Stromal cell of bone marrow (primary cell): ENCODE measurements around the gene P4HA1.
"Not testable (repeated sequence)": the region's sequence is repeated elsewhere in the genome, so short reads cannot be mapped to it uniquely, and the experiment has no call there.

ENCODE experiments used
- DNase-seq: peaks from one replicate; pipeline ENCODE4 v3.0.0-alpha.2; 2012; ENCODE audit warnings: low read depth

Gene P4HA1

DNA sequence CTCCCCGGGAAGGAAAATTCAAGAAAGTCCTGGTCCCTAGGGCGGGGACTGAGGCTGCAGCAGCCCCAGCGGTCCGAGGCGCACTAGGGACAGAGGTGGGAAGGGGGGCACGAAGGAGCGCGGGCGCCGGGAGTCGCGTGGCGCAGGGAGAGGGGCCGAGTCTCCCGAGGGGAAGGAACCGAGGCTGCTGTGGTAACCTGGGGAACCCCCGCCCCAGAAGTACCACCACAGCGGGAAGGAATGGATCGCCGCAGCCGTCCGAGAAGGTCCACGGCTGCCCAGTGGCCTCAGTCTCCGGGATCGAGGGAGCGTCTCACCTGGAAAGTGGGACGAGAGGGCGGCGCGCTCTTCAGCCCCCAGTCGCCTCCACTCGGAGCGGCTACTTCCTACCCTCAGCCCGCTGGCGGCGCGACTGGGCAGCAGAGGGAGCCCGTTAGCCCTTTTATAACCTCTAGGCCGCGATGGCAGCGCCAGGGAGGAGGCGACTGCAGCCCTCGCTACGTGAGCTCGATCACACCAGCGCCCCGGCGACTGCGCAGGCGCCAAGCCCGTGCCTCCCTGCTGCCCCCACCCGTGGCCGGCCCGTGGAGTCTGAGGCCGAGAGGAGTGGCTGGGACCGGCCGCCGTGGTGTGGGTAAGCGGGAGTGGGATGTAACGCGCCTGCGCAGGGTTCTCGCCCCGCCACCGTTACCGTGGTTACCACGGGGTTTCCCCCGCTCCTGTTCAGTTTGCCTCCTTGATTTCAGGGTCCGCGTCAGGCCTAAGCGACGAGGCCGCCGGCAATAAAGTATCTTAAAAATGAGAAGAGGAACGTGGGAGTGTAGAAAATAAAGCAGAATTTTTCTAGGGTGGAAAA is at the start of gene P4HA1:
P4HA1 (minus strand) TSS at position 418 of the 856 bp plus-strand sequence. CDS start 21,983 bp downstream, outside the sequence.
- peak; percentile 96 for DNase-seq

DNA sequence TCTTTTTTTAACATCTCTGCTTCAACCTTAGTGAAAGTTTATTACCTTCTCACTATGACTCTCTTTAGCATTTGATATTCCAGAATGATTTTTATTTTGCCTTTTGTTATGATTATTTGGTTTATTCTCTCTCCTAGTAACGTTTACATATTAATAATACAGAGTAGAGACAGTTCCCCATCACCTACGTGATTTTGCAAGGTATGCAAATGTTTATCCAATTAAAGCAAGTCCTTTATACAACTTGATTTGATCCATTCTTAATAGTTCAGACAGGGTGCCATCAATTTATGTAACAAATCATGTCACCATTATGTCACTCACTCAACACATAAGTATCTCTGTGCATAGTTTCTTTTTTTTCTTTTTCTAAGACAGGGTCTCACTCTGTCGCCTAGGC is 44.9 kb upstream of the P4HA1 start:
- DNase-seq = no peak

DNA sequence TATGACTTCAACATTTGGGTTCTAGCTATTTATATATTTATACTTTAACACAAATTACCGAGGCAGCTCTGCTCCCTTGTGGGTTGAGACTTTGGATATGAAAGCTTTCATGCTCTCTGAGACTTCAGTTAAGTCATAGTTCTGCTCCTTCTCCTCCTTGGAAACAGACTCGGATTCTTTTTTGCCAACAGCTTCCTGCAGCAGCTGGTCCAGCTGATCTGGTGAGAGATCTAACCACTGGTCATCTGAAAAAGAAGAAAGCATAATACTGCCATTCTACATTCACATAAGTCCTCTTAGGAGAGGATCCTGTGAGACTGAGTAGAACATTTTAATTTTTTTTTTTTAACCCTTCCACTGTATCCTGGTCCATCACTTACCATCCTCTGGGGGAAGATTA is 42.6 kb upstream of the P4HA1 start:
- no peak for DNase-seq

DNA sequence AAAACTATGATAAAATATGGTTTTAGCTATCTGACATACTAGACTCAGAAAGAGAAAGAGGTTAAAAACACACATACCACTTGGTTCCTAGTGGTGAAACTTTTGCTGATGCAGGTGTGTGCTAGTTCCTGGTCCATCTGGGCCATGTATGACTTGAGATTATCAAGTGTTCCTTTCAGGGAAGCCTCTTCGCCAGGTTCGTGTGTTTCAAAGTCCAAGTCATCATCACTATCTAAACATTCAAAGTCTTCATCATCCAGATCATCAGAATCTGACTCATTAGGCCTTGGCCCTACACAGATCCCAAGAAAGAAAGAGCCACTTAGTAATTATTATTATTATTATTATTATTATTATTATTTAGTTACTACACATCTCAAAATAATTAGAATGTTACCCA is 40.0 kb upstream of the P4HA1 start:
- DNase-seq = no peak

DNA sequence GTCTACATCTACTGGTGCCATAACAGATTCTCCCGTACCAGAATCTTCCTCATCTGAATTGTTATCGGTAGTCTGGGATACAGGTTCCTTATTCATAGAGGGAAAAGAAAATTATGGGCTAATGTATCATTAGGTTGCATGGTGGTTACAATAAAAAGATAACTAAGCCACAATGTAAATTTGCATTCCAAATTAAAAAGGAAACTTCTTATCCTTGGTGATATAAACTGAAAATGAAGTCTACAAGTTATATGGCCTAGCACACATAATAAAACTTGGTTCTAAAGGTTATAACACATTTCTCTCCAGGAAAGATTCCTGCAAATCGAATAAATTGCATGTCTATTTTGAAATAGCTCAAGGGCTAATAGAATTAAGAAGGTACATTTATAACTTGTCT is 38.1 kb upstream of the P4HA1 start:
- DNase-seq = no peak

DNA sequence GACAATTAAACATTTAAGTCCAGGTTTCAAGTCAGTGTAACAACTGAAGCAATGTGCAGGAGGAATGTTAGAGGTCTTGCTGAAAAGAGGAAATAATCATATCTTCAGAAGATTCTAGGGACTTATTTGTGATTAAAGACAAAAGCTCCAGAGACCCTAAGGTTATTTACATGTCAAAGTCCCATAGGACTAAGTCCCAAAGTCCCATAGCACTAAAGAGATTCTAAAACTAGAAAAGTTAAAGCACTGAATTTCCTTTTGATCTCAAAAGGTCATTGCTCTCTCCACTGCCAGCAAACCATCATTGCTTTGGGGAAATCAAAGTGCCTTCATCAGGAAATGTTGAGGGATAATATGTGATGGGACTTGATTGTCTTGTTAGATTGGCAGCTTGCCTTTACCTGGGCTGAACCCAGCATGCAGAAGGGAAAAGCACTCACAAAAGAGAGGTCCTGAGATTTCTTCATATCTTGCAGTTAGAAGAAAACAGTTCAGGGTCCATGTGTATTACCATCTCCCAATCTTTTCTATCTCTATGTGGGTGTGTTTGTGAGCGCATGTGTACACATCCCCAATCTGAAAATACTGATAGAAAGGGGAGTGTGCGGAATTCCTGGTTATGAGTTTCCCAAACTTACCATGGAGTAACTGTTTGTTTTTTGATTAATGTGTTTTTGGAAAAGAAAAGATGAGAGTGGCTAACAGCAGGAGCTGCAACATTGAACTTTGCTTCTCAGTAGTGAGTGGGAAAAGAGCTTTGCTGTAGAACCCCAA is 35.4 kb upstream of the P4HA1 start:
- no peak for DNase-seq

DNA sequence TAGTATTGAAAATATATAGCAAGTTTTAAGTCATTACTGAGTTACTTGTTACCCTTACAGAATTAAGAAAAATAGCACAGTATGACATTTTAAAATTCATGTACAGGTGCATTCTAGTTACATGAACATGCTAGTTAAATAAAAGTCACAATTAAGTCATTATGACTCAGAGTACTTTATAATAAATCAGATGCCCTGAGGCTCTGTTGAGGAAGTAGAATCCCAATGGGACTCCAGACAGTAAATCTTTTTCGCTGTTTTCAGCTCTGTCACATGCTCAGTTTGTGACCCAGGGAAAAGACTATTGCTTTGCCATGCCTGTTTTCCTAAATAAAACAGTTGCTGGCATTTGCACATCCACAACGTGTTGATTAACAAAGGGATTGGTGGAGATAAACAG is 34.6 kb upstream of the P4HA1 start:
- DNase-seq = no peak

DNA sequence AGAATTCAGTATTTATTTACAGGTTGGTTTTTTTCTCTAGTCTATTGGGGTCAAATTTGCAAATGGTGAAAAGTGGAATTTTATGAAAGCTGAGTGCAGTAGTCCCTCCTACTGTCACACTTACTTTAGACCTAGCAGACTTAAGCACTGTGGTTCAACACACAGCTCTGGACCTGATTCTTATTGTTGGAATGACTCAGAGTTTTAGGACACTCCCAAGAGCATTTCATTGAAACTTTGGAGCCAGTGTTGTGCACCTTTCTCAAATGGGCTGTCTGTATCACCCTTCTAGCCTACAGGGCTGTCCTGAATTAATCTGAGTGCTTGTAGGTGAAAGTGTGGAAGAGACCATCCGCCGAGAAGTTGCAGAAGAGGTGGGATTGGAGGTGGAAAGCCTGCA is 29.7 kb upstream of the P4HA1 start:
- DNase-seq = no peak

DNA sequence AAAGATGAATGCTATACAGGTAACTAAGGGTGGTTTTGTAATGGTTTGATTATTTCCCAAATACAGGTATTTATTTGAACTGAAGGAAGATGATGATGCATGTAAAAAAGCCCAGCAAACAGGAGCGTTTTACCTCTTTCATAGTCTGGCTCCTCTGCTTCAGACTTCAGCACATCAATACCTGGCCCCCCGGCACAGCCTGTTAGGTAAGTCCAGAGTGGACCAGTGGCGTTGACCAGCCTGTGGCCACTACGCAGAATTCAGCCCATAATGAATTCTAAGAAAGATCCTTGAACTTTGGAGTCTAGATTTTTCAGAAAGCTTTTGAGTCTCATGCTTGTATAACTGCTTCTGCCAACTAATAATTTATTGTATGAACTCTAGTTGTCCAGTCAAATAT is 23.3 kb upstream of the P4HA1 start:
- DNase-seq = no peak

DNA sequence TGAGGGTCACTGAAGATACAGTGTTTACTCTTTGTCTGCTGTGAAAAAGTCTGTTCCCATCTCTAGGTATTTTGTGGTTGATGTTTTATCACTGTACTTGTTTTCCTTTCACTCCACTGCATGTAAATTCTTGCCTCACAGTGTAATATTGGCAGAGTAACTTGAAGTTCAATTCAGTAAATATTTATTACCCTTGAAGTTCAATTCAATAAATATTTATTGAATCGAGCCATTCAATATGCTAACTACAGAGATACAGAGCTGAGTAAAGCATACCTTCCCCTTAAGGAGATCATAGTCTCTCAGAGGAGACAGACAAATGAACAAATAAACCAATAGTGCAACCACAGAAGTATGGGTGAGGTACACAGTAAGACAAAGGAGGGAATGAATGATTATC is 22.8 kb upstream of the P4HA1 start:
- DNase-seq = no peak

DNA sequence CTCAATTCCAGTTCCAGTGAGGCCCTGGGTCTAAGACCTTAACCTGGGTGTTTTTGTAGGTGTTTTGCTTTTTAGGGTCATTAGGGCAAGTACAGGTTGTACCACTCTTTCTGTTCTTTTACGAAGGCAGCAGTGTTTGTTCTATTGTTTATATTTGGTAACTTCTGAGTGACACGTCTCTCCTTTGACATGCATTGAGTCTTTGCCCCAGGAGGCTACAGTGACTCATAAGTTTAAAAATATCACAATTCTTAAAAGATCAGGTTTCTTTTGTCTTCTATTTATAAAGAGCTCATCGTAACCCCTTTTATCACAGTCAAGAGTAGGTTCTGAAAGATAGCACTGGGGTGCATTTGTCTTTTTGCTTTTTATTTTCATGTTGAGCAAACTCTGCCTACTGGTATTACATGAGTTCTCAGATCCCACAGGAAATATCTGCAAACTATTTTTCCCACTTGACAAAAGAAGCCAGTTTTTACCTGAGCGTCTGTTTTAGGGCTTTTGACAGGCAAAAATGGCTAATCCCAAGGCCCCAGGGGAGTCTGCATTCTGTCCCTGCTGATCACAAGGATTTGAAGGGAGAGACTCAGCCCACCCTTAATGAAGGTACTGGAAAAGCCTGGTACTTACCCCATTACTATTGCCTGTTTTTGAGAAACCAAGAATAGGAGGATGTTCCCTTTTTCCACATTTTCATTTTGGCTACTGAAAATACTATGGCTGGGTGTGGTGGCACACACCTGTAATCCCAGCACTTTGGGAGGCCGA is 21.5 kb upstream of the P4HA1 start:
- peak; percentile 44 for DNase-seq

DNA sequence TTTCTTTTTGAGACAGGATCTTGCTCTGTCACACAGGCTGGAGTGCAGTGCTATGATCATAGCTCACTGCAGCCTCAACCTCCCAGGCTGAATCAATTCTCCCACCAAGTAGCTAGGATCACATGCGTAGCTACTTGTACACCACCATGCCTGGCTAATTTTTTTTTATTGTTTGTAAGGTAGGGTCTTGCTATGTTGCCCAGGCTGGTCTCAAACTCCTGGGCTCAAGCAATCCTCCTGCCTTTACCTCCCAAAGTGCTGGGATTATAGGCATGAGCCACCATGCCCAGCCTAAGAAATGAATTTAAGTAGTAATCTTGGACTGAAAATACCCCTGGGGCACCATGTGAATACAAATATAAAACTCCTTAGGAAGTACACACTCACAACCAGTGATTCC is 19.4 kb upstream of the P4HA1 start:
- no peak for DNase-seq

DNA sequence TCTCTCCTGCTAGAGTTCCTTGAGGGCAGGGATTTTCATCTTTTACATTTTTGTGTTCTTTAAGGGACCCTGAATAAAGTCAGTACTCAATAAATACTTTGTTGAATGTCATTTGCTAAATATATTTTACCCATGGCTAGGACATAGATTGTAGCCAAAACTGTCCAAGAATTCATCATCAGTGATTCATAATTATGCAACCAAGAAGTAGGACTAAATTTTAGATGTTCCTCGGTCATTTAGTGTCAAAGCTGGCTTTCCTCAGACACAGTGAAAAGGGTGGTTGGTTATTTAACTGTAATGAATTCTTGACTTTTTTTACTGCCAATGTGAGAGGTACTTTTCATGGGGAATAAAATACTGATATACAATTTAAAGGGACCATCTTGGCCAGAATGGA is 16.9 kb upstream of the P4HA1 start:
- DNase-seq = peak; percentile 42

DNA sequence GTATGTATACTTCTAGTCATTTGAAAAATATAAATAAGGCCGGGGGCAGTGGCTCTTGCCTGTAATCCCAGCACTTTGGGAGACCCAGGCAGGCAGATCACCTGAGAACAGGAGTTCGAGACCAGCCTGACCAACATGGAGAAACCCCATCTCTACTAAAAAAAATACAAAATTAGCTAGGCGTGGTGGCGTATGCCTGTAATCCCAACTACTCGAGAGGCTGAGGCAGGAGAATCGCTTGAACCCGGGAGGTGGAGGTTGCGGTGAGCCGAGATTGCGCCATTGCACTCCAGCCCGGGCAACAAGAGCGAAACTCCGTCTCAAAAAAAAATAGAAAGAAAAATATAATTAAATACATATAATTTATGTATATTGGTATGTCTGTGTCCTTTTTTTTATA is 15.4 kb upstream of the P4HA1 start:
- DNase-seq = not testable (repeated sequence)

DNA sequence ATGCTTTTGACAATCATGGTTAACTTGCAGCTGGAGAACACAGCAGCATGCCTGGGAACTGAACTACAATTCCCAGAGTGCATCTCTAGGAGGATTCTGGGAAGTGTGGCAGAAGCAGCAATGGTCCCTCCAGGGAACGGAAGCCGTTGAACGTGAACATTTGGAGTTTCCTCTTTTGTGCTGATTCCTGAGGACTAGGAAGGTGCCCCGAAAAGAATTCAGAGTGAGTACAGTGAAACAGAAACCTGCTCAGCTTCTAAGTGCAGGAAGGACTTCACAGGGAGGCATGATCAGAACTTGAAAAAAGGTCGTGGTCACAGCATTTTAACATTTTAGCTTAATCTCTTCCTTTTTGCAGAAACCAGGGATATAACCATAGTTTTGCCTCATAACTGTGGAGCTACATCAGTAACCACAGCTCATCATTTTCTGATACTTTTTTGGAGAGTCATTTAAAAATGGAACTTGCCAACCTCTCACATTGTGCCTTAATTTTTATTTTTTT is 13.7 kb upstream of the P4HA1 start, which contains the start of gene NUDT13:
NUDT13 (plus strand) TSS at position 111 of the 505 bp plus-strand sequence. CDS start 3,911 bp downstream, outside the sequence.
- DNase-seq = peak; percentile 77

DNA sequence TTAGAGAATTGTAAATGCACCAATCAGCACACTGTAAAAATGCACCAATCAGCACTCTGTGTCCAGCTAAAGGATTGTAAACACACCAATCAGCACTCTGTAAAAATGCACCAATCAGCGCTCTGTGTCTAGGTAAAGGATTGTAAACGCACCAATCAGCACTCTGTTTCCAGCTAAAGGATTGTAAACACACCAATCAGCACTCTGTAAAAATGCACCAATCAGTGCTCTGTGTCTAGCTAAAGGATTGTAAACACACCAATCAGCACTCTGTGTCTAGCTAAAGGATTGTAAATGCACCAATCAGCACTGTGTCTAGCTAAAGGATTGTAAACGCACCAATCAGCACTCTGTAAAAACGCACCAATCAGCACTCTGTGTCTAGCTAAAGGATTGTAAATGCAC is 12.6 kb upstream of the P4HA1 start:
- DNase-seq = not testable (repeated sequence)

DNA sequence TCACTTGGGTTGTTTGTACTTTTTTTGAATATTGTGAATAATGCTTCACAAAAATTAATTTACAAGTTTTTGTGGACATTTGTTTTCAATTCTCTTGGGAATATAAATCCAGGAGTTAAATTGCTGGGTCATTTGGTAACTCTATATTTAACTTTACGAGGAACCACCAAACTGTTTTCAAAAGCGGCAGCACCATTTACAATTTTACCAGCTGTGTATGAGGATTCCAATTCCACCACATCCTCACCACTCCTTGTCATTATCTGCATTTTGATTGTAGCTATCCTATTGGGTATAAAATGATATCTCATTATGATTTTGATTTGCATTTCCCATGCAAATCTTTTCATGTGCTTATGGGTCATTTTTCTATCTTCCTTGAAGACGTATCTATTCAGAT is 9.6 kb upstream of the P4HA1 start:
- no peak for DNase-seq

DNA sequence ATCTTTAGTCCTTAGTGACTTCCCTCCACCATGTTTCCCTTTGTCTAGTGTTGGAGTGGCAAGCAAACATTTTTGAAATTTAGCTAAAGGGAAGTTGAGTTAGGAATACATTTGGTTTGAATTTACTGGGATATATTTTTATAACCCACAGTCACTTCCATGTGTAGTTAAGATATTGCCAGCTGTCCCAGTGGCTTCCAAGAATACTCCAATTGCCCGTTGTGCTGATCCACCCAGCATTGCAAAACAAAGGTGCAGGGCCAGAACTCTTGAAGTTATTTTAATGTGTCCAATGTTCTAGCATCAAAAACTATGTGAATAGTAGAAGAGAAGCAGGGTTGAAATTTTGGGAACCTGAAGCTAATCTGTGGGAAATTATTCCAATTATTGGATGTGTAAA is 2.5 kb upstream of the P4HA1 start:
- DNase-seq = no peak

DNA sequence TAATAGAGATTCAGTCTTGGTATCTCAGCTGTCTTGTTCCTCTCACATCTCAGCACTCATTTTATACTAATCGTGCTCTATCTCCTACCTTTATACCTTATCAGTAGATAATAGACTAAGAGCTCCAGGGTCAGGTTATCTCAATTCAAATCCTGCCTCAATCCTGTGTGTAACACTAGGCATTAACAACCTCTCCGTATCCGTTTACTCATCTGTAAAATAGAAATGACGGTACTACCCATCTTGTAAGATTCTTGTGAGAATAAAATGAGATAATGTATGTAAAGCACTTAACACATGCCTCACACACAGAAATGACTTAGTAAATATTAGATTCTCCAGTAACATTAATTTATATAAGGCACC is 622 bp upstream of the P4HA1 start:
- DNase-seq = no peak

DNA sequence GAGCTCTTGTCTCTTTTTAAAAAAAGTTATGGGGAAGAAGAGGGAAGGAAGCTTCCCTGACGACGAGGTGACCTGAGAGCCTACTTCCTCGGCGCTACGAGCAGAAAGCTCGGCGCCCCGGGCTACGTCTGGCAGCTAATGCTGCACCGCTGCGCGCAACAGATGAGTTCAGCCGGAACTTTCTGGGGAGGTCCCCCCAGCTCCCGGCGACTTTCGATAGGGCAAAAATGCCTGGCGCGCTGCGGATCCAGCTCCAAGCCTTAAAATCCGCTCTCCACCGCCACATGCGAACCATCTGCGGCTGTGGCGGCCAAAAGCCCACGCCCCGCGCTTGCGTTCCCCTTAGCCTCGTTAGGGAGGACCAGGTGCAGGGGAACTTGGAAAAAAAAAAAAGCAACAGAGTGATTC is 621 bp downstream of the P4HA1 start:
- DNase-seq = peak; percentile 56

DNA sequence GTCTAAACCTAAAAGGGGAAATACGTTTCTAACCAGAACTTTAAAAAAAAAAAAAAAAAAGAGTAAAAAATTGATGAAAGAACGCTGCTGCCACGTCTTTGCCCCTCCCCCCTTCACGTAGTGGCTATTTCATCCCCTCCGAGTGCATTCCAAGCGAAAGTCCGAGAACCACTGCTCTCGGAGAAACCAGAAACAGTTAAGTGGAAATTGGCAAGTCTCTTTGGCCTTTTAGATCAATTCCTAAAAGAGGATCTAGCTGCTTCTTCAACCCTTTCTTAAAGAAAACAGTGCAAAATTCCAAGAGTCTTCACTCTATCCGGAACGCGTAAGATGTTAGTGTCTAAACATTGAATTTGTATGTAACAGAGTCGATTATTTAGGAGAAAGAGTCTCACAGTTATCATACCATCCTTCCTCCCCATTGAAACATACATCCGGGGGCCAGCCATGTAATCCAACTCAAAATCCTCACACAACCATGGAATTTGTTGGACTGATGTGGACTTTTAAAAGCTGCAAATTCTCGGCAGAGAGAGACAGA is 1.1 kb downstream of the P4HA1 start:
- peak; percentile 65 for DNase-seq

DNA sequence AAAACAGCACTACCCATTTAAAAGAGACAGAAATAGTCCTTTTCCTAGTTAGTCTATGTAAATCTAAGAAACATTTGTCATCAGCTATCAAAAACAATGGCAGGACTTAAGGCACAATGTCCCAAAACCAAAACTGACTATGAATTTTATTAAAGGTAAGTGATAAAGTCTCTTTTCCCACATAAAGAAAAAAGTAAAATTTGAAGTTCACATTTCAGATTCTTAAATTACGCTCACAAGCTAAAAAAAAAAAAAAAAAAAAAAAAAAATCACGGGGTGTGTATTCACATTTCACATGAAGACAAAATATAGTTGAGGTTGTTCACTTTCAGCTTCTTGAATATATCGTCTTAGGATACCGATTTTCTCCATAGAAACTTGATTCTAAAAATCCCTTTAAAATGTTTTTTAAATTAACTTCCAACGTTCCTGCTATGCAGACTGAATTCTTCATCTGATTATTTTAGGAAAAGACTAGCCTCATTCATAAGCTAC is 1.6 kb downstream of the P4HA1 start:
- DNase-seq = no peak
